Measurements from ENCODE around the gene OSGIN1.
"Not testable (repeated sequence)": the region's sequence is repeated elsewhere in the genome, so short reads cannot be mapped to it uniquely, and the experiment has no call there.

The OSGIN1 gene

DNA sequence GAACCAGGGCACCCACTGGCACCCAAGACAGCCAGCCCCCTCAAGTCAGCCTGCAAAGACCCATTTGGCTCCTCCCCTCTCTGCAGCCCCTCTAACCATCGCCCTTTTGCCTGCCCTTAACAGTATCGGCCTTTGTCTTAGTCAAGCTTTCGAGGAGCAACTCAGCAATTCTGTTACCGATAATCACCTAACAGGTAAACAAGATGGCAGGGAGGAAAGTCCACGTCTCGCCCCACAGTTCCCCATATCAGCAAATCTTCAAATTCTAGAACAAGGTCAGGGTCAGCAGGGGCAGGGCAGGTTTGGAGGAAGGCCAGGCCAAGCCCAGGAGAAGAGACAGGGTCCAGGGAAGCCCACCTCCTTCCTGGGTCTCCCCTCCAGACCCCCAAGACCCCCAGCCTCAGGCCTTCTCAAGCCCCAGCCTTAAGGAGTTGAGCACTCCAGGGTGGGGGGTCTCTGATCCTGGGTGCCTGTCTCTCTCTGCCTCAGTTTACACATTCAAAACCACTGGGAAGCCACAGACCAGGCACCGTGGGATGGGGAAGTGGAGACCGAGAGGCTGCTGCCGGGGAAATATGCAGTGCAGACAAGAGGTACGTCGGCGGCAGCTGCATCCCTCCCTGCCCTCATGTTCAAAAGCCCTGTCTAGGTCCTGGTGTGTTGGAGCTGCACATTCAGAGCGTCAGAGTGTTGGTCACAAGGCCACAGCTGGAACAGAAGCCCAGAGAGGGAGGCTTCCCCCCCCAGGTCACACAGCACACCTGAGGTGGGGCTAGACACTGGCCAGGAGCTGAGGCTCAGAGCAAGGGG, 3.9 kb upstream of the OSGIN1 start:
- no peaks in the 10 kb centered on the region for H3K9me3 ChIP-seq (ENCODE audit: control insufficient read depth, low read length)
- H3K36me3 ChIP-seq (ENCODE audit: control insufficient read depth, insufficient read depth, low read length), result no peaks in the 10 kb centered on the region
- no peak for DNase-seq
- no peak overlapping the region for H3K4me3 ChIP-seq (ENCODE audit: insufficient read depth, low read depth, low read length, poor library complexity, severe bottlenecking)
- H3K4me1 ChIP-seq (ENCODE audit: control insufficient read depth, insufficient read depth, low read length, poor library complexity, severe bottlenecking), result no peaks in the 10 kb centered on the region
- H3K27me3 ChIP-seq (replicated peaks; ENCODE audit: control insufficient read depth, insufficient read depth, low read length, poor library complexity, severe bottlenecking), result peaks cover 9% of the 10 kb centered on the region
- H3K27ac ChIP-seq (ENCODE audit: insufficient read depth, low read length, poor library complexity, severe bottlenecking), result no peak overlapping the region

DNA sequence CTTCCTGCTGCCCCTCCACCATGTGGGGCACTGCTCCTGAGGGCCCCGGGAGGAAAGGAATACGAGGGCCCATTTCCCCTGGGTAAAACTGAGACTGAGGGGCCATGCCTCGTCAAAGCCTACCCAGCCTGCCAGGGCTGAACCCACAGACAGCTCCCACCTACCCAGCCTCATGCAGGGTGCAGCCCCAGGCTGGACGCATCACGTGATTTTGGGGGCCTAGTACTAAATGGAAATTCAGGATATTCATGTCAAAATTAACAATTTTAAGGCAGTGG, 3.4 kb upstream of the OSGIN1 start:
- H3K4me1 ChIP-seq (ENCODE audit: control insufficient read depth, insufficient read depth, low read length, poor library complexity, severe bottlenecking), result no peaks in the 10 kb centered on the region
- H3K4me3 ChIP-seq (ENCODE audit: insufficient read depth, low read depth, low read length, poor library complexity, severe bottlenecking), result no peak overlapping the region
- DNase-seq, result no peak
- H3K9me3 ChIP-seq (ENCODE audit: control insufficient read depth, low read length), result no peaks in the 10 kb centered on the region
- H3K27me3 ChIP-seq (replicated peaks; ENCODE audit: control insufficient read depth, insufficient read depth, low read length, poor library complexity, severe bottlenecking), result peaks cover 9% of the 10 kb centered on the region
- no peak overlapping the region for H3K27ac ChIP-seq (ENCODE audit: insufficient read depth, low read length, poor library complexity, severe bottlenecking)
- H3K36me3 ChIP-seq (ENCODE audit: control insufficient read depth, insufficient read depth, low read length), result no peaks in the 10 kb centered on the region

DNA sequence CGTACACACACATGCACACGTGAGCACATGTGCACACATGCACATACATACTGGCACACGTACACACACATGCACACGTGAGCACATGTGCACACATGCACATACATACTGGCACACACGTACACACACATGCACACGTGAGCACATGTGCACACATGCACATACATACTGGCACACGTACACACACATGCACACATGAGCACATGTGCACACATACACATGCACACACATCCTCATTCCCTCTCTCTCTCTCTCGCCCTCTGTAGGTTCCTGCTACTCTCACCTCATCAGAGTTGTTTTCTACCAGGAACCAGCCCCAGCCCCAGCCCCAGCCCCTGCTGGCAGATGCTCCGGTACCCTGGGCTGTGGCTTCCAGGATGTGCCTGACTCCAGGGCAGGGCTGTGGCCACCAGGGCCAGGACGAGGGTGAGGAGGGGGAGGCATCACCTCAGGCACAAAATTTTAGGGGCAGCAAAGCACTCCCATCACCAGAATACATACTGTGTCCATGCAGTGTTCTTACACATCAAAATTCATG, 2.1 kb upstream of the OSGIN1 start:
- not testable (repeated sequence) for H3K9me3 ChIP-seq (ENCODE audit: control insufficient read depth, low read length); H3K36me3 ChIP-seq (ENCODE audit: control insufficient read depth, insufficient read depth, low read length); H3K27ac ChIP-seq (ENCODE audit: insufficient read depth, low read length, poor library complexity, severe bottlenecking); H3K4me3 ChIP-seq (ENCODE audit: insufficient read depth, low read depth, low read length, poor library complexity, severe bottlenecking); DNase-seq; H3K4me1 ChIP-seq (ENCODE audit: control insufficient read depth, insufficient read depth, low read length, poor library complexity, severe bottlenecking)
- peaks cover 15% of the 10 kb centered on the region for H3K27me3 ChIP-seq (replicated peaks; ENCODE audit: control insufficient read depth, insufficient read depth, low read length, poor library complexity, severe bottlenecking)

DNA sequence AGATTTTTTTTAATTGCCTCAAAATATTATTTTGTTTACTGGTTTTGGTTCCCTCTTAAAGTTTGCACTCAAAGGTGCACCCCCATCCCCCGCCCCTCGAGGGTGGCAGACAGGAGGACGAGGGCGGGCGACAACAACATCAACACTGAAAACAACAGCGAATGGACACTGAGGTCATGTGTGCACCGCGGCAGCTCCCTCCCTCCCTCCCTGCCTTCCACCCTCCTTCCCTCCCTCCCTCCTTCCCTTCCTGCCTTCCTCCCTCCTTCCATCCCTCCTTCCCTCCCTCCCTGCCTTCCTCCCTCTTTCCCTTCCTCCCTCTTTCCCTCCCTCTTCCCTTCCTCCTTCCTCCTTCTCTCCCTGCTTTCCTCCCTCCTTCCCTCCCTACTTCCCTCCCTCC, 1.5 kb upstream of the OSGIN1 start:
- Histone ChIP-seq H3K4me3 (ENCODE audit: insufficient read depth, low read depth, low read length, poor library complexity, severe bottlenecking) (no peak overlapping the region), H3K4me1 (ENCODE audit: control insufficient read depth, insufficient read depth, low read length, poor library complexity, severe bottlenecking) (no peaks in the 10 kb centered on the region), H3K27ac (ENCODE audit: insufficient read depth, low read length, poor library complexity, severe bottlenecking) (no peak overlapping the region), H3K27me3 (replicated peaks; ENCODE audit: control insufficient read depth, insufficient read depth, low read length, poor library complexity, severe bottlenecking) (peaks cover 15% of the 10 kb centered on the region), H3K9me3 (ENCODE audit: control insufficient read depth, low read length) (no peaks in the 10 kb centered on the region), H3K36me3 (ENCODE audit: control insufficient read depth, insufficient read depth, low read length) (no peaks in the 10 kb centered on the region)
- no peak for DNase-seq

DNA sequence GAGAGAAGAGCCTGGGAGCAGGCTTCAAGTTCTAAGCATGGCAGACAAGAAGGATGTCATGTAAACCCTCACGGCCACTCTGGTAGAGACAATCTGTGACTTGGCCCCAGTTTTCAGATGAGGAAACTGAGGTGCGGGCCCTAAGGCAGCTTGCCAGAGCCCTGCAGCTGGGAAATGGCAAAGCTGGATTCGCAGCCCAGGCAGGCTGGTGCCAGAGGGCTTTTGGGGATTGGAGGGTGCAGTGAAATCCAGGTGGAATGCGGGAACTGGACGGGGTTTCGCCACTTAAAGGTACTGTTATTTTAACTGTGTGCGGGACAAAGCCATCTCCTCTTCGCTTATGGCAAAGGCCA, 477 bp upstream of the OSGIN1 start:
- Histone ChIP-seq H3K36me3 (ENCODE audit: control insufficient read depth, insufficient read depth, low read length) (no peaks in the 10 kb centered on the region), H3K27ac (ENCODE audit: insufficient read depth, low read length, poor library complexity, severe bottlenecking) (no peak overlapping the region), H3K4me1 (ENCODE audit: control insufficient read depth, insufficient read depth, low read length, poor library complexity, severe bottlenecking) (no peaks in the 10 kb centered on the region), H3K9me3 (ENCODE audit: control insufficient read depth, low read length) (no peaks in the 10 kb centered on the region), H3K4me3 (ENCODE audit: insufficient read depth, low read depth, low read length, poor library complexity, severe bottlenecking) (no peak overlapping the region), H3K27me3 (replicated peaks; ENCODE audit: control insufficient read depth, insufficient read depth, low read length, poor library complexity, severe bottlenecking) (peaks cover 15% of the 10 kb centered on the region)
- no peak for DNase-seq

DNA sequence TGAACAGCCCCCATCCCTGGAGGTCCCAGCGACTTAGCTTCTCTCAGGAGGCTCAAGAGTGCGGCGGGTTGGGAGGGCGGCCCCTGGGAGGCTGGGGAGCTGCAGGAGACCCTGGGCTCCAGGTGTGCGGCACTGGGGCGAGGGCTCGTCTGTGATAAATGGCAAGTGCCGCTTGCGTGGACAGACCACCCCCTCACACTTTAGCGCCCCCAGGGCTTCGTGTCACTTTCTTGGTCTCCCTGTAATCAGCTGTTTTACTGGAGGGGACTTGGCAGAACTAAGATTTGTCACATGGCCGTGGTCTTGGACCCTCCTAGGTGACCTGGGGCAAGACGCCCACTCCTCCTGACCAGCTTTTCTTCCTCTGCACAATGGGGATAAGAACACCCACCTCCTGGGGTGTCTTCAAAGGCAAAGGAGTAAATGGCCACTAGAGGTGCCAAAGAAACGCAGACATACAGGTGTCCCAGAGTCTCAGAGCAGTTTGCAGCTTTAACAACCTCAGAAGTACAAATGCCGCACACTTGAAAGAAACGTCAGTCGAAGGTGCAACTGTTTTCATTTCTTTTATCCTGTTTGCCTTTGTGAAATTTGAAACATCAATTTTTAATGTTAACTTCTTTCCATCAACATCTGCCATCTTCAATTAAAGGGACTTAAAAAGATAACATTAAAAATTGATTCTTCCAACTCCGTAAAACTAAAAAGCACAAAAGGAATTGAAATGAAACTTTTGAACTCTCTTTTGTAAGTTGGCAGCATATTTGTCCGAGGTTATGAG, 946 bp downstream of the OSGIN1 start:
- H3K4me1 ChIP-seq (ENCODE audit: control insufficient read depth, insufficient read depth, low read length, poor library complexity, severe bottlenecking), result no peaks in the 10 kb centered on the region

DNA sequence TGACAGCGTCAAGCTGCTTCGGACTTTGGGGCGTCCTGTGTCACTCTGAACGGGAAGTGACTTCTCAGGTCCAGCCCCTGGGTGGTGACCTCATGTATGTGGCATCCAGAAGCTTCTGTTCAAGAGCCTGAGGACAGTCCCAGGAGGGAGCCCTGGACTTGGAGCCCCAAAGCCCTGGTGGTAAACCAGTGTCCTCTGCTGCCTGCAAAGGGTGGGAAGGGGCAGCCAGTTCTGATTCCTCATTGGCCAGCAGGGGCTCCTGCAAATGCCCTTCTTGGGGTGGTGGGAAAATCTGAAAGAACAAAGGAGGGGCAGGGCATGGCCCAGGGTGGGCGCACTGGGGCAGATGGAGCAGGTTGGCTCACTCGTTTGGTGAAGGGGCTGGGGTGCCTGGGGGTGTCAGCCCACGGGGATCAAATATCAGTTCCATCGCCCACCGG, 1.6 kb downstream of the OSGIN1 start:
- Histone ChIP-seq H3K4me1 (ENCODE audit: control insufficient read depth, insufficient read depth, low read length, poor library complexity, severe bottlenecking) (no peaks in the 10 kb centered on the region), H3K27me3 (replicated peaks; ENCODE audit: control insufficient read depth, insufficient read depth, low read length, poor library complexity, severe bottlenecking) (peaks cover 15% of the 10 kb centered on the region), H3K27ac (ENCODE audit: insufficient read depth, low read length, poor library complexity, severe bottlenecking) (no peak overlapping the region), H3K36me3 (ENCODE audit: control insufficient read depth, insufficient read depth, low read length) (no peaks in the 10 kb centered on the region), H3K9me3 (ENCODE audit: control insufficient read depth, low read length) (no peaks in the 10 kb centered on the region), H3K4me3 (ENCODE audit: insufficient read depth, low read depth, low read length, poor library complexity, severe bottlenecking) (no peak overlapping the region)
- no peak for DNase-seq

More for the DNA sequence above, 946 bp downstream of the OSGIN1 start:
- Histone ChIP-seq H3K9me3 (ENCODE audit: control insufficient read depth, low read length) (no peaks in the 10 kb centered on the region), H3K4me3 (ENCODE audit: insufficient read depth, low read depth, low read length, poor library complexity, severe bottlenecking) (no peak overlapping the region), H3K27ac (ENCODE audit: insufficient read depth, low read length, poor library complexity, severe bottlenecking) (no peak overlapping the region), H3K27me3 (replicated peaks; ENCODE audit: control insufficient read depth, insufficient read depth, low read length, poor library complexity, severe bottlenecking) (peaks cover 15% of the 10 kb centered on the region), H3K36me3 (ENCODE audit: control insufficient read depth, insufficient read depth, low read length) (no peaks in the 10 kb centered on the region)
- DNase-seq, result no peak

DNA sequence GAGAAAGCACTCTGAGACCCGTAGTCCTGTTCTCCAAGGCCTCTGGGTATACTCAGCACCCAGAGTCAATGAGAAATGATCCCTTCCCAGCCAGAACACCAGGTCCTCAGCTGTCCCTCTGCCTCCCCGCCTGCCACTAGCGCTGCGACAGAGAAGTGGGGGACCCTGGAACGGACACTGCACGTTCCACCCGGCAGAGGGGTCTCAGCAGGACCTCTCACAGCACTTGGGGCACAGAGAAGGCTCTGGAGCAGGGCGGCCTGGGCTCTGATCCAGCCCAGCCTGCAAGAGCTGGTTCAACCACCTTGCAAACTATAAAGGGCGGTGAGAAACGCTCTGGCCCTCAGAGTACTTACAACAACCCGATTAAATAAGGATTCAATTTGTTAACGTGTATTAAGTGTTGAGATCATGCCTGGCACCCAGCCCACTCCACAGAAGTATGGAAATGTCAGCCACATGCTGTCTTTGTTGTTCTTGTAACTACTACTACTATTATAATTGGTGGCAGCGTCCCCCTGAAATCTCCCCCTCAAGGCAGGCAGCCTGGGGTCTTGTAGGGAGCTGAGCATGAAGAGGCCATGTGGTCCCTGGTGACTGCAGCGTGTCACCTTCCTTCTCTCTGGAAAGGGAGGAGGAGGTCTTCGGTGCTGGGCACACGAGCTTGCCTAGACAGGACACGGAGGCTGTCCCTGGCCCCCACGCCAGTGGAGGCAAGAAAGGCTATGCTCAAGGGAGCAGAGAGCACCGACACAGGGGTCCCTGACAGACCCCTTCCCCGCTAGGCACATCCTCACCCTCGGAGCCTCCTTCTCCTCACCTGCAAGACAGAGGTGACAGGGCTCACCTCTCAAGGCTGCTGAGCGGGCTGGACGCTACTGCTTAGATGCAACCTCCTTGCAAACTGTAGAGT, 2.4 kb downstream of the OSGIN1 start:
- Histone ChIP-seq H3K27ac (ENCODE audit: insufficient read depth, low read length, poor library complexity, severe bottlenecking) (no peak overlapping the region), H3K27me3 (replicated peaks; ENCODE audit: control insufficient read depth, insufficient read depth, low read length, poor library complexity, severe bottlenecking) (peaks cover 15% of the 10 kb centered on the region), H3K4me1 (ENCODE audit: control insufficient read depth, insufficient read depth, low read length, poor library complexity, severe bottlenecking) (no peaks in the 10 kb centered on the region), H3K36me3 (ENCODE audit: control insufficient read depth, insufficient read depth, low read length) (no peaks in the 10 kb centered on the region), H3K4me3 (ENCODE audit: insufficient read depth, low read depth, low read length, poor library complexity, severe bottlenecking) (no peak overlapping the region), H3K9me3 (ENCODE audit: control insufficient read depth, low read length) (no peaks in the 10 kb centered on the region)
- no peak for DNase-seq

DNA sequence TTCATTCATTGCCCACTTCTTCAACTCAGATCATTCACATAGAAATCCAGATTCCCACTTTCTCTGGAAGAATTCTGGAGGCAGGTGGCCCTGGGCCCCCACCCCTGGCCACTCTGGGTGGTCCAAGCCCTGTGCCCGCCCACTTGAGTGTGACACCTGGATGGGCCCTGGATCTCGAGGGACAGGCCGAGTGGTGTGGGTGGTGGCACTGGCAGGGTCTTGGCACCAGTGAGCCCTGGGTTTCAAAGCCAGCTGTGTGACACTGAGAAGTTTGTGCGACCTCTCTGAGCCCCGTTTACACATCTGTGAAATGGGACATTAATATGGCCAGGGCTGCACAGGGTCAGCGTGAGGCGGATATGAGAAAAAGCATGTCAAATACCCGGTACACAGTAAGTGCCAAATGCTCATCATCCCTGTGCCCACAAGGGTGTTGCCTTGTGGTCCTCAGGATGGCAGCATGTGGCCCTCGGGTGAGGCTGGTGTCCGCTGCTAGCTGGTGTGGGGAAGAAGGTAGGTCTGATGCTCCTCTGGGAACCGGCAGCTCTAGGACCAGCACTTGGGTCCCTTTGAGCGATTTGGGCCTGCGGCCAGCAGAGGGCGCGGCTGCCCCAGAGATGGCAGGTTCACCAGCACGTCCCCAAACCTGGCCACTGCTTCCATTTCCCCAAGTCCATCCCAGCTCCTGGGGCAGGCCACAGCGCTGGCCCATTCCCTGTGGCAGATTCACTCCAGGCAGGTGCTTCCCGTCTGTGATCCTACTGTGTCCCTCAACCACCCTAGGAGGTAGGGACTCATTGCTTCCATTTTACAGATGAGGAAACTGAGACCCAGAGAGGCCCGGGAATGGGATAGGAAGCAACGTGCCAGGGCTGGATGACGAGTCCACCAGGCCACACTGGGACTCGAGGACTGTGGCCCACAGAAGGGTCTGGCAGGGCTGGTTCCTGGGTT, 3.6 kb downstream of the OSGIN1 start:
- peak; percentile 18 to 42 (median 19) for DNase-seq
- H3K4me1 ChIP-seq (ENCODE audit: control insufficient read depth, insufficient read depth, low read length, poor library complexity, severe bottlenecking), result no peaks in the 10 kb centered on the region
- peaks cover 15% of the 10 kb centered on the region for H3K27me3 ChIP-seq (replicated peaks; ENCODE audit: control insufficient read depth, insufficient read depth, low read length, poor library complexity, severe bottlenecking)
- no peak overlapping the region for H3K4me3 ChIP-seq (ENCODE audit: insufficient read depth, low read depth, low read length, poor library complexity, severe bottlenecking)
- H3K9me3 ChIP-seq (ENCODE audit: control insufficient read depth, low read length), result no peaks in the 10 kb centered on the region
- H3K27ac ChIP-seq (ENCODE audit: insufficient read depth, low read length, poor library complexity, severe bottlenecking), result no peak overlapping the region
- H3K36me3 ChIP-seq (ENCODE audit: control insufficient read depth, insufficient read depth, low read length), result no peaks in the 10 kb centered on the region
